ENCODE results near the gene PSME3IP1.

PSME3IP1 gene

DNA sequence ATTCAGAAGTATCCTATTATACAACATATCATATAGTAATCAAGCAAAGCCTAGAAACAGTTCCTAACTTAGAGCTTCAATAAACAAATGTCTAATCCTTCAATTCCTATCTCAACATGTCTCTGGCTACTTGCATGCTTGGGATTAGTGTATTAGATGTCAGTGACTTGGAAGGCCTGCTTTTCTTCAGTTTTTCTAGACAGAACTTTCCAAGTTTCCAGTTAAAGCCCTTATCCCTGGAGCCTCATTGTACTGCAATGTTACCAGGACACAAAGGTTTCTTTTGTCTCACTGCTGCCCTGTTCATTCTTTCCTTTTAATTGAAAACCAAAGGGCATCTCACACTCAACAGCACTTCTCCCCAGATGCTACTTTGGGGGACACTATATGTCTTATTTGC is 16.5 kb downstream of the PSME3IP1 start:
- no peak for DNase-seq (ENCODE audit: low read depth in 1 of 2, low spot score in 1 of 2)

GRCh38 chr16:57167953-57168352 is 17.9 kb downstream of the PSME3IP1 start:
- no peak for DNase-seq (ENCODE audit: low read depth in 1 of 2, low spot score in 1 of 2)

- DNase-seq (ENCODE audit: low read depth in 1 of 2, low spot score in 1 of 2), result no peak
Measured at GRCh38 chr16:57167538-57167937, 18.3 kb downstream of the PSME3IP1 start.

- no peak for DNase-seq (ENCODE audit: low read depth in 1 of 2, low spot score in 1 of 2)
Measured at GRCh38 chr16:57166951-57167350, 18.9 kb downstream of the PSME3IP1 start.

- DNase-seq (ENCODE audit: low read depth in 1 of 2, low spot score in 1 of 2), result no peak
Measured at GRCh38 chr16:57166451-57166850, 19.4 kb downstream of the PSME3IP1 start.

- DNase-seq (ENCODE audit: low read depth in 1 of 2, low spot score in 1 of 2), result no peak
Measured at GRCh38 chr16:57165938-57166337, 19.9 kb downstream of the PSME3IP1 start.

DNA sequence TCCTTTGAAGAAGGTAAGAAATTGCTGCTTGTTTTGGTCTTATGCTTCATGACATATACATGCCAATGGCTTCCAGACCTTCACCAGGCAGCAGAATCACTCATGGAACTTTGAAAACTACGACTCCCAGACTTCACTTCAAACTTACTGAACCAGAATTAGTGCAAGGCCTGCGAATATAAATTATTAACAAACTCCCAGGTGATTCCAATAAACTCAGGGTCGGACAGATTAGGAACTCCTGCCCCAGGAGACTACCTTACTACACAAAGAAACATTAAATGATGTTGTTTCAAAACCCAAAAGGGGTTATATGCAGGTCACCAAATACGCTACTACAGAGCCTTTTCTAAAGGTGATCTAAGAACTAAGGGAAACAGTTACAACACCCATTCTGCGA is 20.4 kb downstream of the PSME3IP1 start:
- no peak for DNase-seq (ENCODE audit: low read depth in 1 of 2, low spot score in 1 of 2)

GRCh38 chr16:57163842-57164241 is 22.0 kb downstream of the PSME3IP1 start:
- no peak for DNase-seq (ENCODE audit: low read depth in 1 of 2, low spot score in 1 of 2)

GRCh38 chr16:57159447-57159846 is 26.4 kb downstream of the PSME3IP1 start:
- no peak for DNase-seq (ENCODE audit: low read depth in 1 of 2, low spot score in 1 of 2)

GRCh38 chr16:57157533-57157932 is 28.3 kb downstream of the PSME3IP1 start:
- DNase-seq (ENCODE audit: low read depth in 1 of 2, low spot score in 1 of 2), result no peak

- no peak for DNase-seq (ENCODE audit: low read depth in 1 of 2, low spot score in 1 of 2)
Measured at GRCh38 chr16:57156351-57156703, 29.5 kb downstream of the PSME3IP1 start.

DNA sequence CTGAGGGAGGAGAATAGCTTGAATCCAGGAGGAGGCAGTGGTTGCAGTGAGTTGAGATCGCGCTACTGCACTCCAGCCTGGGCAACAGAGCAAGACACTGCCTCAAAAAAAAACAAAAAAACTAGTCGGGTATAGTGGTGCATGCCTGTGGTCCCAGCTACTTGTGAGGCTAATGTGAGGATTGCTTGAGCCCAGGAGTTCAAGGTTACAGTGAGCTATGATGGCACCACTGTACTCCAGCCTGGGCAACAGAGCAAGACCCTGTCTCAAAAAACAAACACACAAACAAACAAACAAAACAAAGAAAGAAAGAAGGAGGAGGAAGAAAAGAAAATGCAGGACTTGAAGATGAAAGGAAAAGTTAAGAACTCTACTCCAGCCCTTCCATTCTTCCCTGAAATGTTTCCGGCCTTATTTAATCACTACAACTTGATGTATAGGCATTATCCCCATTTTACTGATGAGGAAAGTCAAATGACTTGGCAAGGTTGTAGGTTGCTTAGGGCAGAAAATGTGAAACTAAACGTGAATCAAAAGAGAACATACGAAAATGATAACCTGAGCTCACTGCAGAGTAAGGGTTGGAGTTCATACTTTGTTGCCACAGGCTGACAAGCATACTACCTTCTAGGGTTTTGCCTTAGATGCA is 30.0 kb downstream of the PSME3IP1 start:
- no peak for DNase-seq (ENCODE audit: low read depth in 1 of 2, low spot score in 1 of 2)

- DNase-seq (ENCODE audit: low read depth in 1 of 2, low spot score in 1 of 2), result no peak
Measured at GRCh38 chr16:57153841-57154240, 32.0 kb downstream of the PSME3IP1 start.

DNA sequence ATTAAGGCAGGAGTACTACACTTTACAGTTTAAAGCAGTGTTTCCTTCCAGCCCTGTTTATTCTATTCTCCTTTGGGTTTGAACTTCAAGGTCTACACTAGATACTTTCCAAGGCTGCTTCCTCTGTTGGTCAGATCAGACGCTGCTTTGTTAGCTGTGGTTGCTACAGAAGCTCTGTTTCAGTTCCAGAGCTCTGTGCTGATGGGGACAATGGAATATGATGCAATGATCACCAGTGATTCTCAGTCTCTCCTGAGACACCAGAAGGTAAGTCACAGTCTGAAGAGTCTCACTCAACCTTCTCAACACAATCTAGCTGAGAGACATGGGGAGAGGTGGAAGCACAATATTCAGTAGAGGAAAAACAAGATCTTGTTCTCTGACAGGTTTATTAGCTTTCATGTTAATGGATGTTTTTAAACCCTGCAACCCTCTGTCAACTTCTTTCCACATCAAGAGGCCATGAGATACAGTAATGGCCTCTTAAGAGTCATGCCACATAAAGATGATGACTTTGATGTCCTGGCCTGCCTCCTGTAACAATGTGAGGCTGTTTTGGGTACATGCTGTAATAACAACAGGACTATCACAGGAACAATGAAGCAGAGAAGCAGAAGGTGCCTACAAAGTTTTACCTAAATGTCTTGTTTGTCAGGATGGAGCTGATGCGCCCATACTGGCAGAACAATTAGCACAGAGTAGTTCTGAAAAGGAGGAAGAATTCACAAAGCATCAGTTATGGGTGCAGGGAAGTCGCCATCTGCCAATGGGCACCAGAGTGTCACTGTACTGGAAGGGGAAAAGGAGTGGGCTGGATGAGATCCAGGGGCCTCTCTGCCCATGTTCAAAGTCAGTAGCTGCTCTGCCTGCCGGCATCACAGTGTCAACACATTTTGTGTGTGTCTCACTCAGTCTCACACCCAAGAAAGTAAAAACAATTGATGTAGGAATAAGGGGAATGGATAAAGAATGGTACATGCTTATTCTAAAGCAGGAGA is 33.4 kb downstream of the PSME3IP1 start:
- no peak for DNase-seq (ENCODE audit: low read depth in 1 of 2, low spot score in 1 of 2)

DNA sequence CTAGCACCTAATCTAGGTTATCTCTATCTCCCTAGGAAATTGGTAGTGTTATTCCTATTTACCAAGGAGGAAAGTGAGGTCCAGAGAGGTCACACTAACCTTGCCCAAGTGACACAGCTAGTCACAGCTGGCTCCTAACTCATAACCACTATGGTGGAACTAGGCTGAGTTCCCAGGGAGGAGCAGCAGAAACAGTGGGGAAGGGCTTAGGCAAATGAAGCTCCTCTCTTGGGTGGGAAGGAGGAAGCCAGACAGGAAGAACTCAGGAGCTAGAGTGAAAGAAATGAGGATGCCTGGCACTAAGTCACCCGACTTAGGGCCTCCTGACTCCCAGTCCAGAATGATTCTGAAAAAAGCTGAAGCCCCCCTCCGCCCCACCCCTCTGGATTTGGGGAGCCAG is 34.5 kb downstream of the PSME3IP1 start:
- DNase-seq (ENCODE audit: low read depth in 1 of 2, low spot score in 1 of 2), result no peak

DNA sequence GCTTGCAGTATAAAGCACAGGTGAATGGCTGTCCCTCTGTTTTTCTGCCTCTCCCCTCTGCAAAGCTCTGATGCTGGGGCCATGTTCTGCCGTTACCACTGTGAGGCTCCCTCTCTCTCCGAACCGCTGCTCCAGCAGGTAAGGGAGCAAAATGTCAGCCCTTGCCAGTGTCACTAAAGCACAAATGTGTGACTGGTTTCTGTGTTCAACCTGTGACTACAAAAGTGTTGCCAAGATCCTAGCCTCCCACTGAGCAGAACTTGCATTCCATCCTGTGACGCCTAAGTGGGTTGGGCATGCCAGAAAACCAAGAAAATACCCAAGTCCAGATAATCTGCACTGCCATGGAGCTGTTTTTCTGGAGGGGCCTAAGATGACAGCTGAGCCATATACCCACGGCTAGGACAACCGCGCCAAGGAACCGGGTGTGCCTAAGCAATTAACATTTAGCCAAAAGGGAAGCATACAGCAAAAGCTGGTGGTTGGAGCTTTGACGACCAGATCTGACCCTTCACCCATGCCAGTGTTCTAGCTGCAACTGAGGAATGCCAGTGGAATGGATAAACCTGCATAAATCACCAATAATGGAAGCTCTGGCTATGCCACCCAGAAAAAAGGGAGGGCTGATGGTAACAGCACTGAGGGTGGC is 35.0 kb downstream of the PSME3IP1 start:
- DNase-seq (ENCODE audit: low read depth in 1 of 2, low spot score in 1 of 2), result no peak

DNA sequence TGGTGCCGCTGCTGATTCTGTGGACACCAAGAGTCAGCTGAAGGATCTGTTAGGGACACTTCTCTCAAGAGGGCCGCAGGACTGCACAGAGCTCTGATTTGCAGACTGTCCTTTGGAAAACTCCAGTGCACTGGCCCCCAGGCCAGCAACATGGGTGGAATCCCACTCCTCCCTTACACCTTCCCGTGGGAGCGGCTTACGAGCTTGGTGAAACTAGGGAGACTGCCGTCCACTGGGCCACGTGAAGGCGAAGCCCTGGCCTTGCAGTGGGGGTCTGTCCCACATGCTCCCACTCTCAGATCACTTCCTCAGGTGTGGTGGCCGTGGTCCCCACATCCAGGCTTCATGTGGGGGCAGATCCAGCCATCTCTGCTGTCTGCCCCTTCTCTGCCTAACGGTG is 36.4 kb downstream of the PSME3IP1 start:
- no peak for DNase-seq (ENCODE audit: low read depth in 1 of 2, low spot score in 1 of 2)

- DNase-seq (ENCODE audit: low read depth in 1 of 2, low spot score in 1 of 2), result no peak
Measured at GRCh38 chr16:57148481-57148880, 37.4 kb downstream of the PSME3IP1 start.

GRCh38 chr16:57147381-57148221 is 38.2 kb downstream of the PSME3IP1 start:
- no peak for DNase-seq (ENCODE audit: low read depth in 1 of 2, low spot score in 1 of 2)

- no peak for DNase-seq (ENCODE audit: low read depth in 1 of 2, low spot score in 1 of 2)
Measured at GRCh38 chr16:57146735-57147134, 39.1 kb downstream of the PSME3IP1 start.

GRCh38 chr16:57146040-57146647 is 39.7 kb downstream of the PSME3IP1 start:
- no peak for DNase-seq (ENCODE audit: low read depth in 1 of 2, low spot score in 1 of 2)
